ENCODE measurements around the gene MYOM1.

Gene MYOM1

GRCh38 chr18:3245853-3246634 is 26.3 kb upstream of the MYOM1 start:
- Histone ChIP-seq H3K27ac (replicated peaks; ENCODE audit: low read length) (no peak overlapping the region), H2BK12ac (ENCODE audit: low read length) (no peak overlapping the region), H4K91ac (ENCODE audit: low read depth, low read length, poor library complexity) (no peak overlapping the region), H3K9ac (ENCODE audit: low read depth, low read length, poor library complexity) (no peak overlapping the region), H3K79me1 (ENCODE audit: low read depth, low read length) (peaks cover 5% of the 10 kb centered on the region), H2BK15ac (ENCODE audit: low read length) (no peak overlapping the region), H3K4me2 (ENCODE audit: insufficient read depth, low read length, poor library complexity, severe bottlenecking) (peak overlapping the region; percentile 2), H3K4me3 (ENCODE audit: low read length in 2 of 2) (no peak overlapping the region), H3K4me1 (ENCODE audit: control insufficient read depth in 2 of 2, insufficient read depth in 1 of 2, low read depth in 1 of 2, low read length in 2 of 2) (peaks cover 0 to 3% of the 10 kb centered on the region in 2 donors), H3K18ac (ENCODE audit: low read length) (no peak overlapping the region), H3K27me3 (ENCODE audit: control insufficient read depth in 3 of 3, insufficient read depth in 3 of 3, low read depth in 1 of 3, low read length in 3 of 3) (no peaks in the 10 kb centered on the region), H2BK5ac (ENCODE audit: low read length) (no peak overlapping the region), H2AFZ (ENCODE audit: low read length) (peak overlapping the region; percentile 49), H3K4ac (ENCODE audit: low read length) (no peak overlapping the region), H3K14ac (ENCODE audit: low read length) (no peak overlapping the region), H3K36me3 (replicated peaks in 1 of 2; ENCODE audit: control insufficient read depth in 2 of 2, insufficient read depth in 2 of 2, low read length in 2 of 2) (peaks cover 0 to 21% of the 10 kb centered on the region in 2 donors), H3K23ac (ENCODE audit: low read depth, low read length, poor library complexity) (no peak overlapping the region), H2AK5ac (ENCODE audit: low read depth, low read length) (no peak overlapping the region), H4K8ac (ENCODE audit: low read depth, low read length) (no peak overlapping the region), H2BK120ac (ENCODE audit: low read depth, low read length) (no peak overlapping the region), H3K9me3 (replicated peaks in 1 of 2; ENCODE audit: control insufficient read depth in 2 of 2, insufficient read depth in 1 of 2, low read depth in 1 of 2, low read length in 2 of 2) (peaks cover 4 to 19% of the 10 kb centered on the region in 2 donors)
- WGBS, 2 donors (ENCODE audit: extremely low coverage in 2 of 2, insufficient read length in 2 of 2, insufficient replicate concordance in 1 of 2), result 100% methylated on average over 3 of the region's 29 CpGs; no CpG with 5 or more reads in 1 of the 2 donors
- DNase-seq (ENCODE audit: low spot score), result peak; percentile 69

GRCh38 chr18:3245185-3245564 is 25.4 kb upstream of the MYOM1 start:
- Histone ChIP-seq H3K9me3 (replicated peaks in 1 of 2; ENCODE audit: control insufficient read depth in 2 of 2, insufficient read depth in 1 of 2, low read depth in 1 of 2, low read length in 2 of 2) (peaks cover 4 to 19% of the 10 kb centered on the region in 2 donors), H3K27me3 (ENCODE audit: control insufficient read depth in 3 of 3, insufficient read depth in 3 of 3, low read depth in 1 of 3, low read length in 3 of 3) (no peaks in the 10 kb centered on the region), H2BK15ac (ENCODE audit: low read length) (no peak overlapping the region), H2AK5ac (ENCODE audit: low read depth, low read length) (no peak overlapping the region), H2BK5ac (ENCODE audit: low read length) (no peak overlapping the region), H4K8ac (ENCODE audit: low read depth, low read length) (no peak overlapping the region), H2BK12ac (ENCODE audit: low read length) (no peak overlapping the region), H3K4ac (ENCODE audit: low read length) (no peak overlapping the region), H3K27ac (replicated peaks; ENCODE audit: low read length) (no peak overlapping the region), H3K14ac (ENCODE audit: low read length) (no peak overlapping the region), H3K4me1 (ENCODE audit: control insufficient read depth in 2 of 2, insufficient read depth in 1 of 2, low read depth in 1 of 2, low read length in 2 of 2) (peaks cover 0 to 3% of the 10 kb centered on the region in 2 donors), H3K4me2 (ENCODE audit: insufficient read depth, low read length, poor library complexity, severe bottlenecking) (no peak overlapping the region), H3K79me1 (ENCODE audit: low read depth, low read length) (peaks cover 5% of the 10 kb centered on the region), H3K36me3 (replicated peaks in 1 of 2; ENCODE audit: control insufficient read depth in 2 of 2, insufficient read depth in 2 of 2, low read length in 2 of 2) (peaks cover 0 to 12% of the 10 kb centered on the region in 2 donors), H3K23ac (ENCODE audit: low read depth, low read length, poor library complexity) (no peak overlapping the region), H4K91ac (ENCODE audit: low read depth, low read length, poor library complexity) (no peak overlapping the region), H3K4me3 (ENCODE audit: low read length in 2 of 2) (no peak overlapping the region), H3K18ac (ENCODE audit: low read length) (no peak overlapping the region), H3K9ac (ENCODE audit: low read depth, low read length, poor library complexity) (no peak overlapping the region), H2BK120ac (ENCODE audit: low read depth, low read length) (no peak overlapping the region), H2AFZ (ENCODE audit: low read length) (no peak overlapping the region)
- no peak for DNase-seq (ENCODE audit: low spot score)
- WGBS, 2 donors (ENCODE audit: extremely low coverage in 2 of 2, insufficient read length in 2 of 2, insufficient replicate concordance in 1 of 2), result no CpG with 5 or more reads among the region's 1 CpG

- Histone ChIP-seq H3K18ac (ENCODE audit: low read length) (no peak overlapping the region), H3K27me3 (ENCODE audit: control insufficient read depth in 3 of 3, insufficient read depth in 3 of 3, low read depth in 1 of 3, low read length in 3 of 3) (no peaks in the 10 kb centered on the region), H2AK5ac (ENCODE audit: low read depth, low read length) (no peak overlapping the region), H3K4ac (ENCODE audit: low read length) (no peak overlapping the region), H3K9me3 (replicated peaks in 1 of 2; ENCODE audit: control insufficient read depth in 2 of 2, insufficient read depth in 1 of 2, low read depth in 1 of 2, low read length in 2 of 2) (peaks cover 4 to 12% of the 10 kb centered on the region in 2 donors), H2BK15ac (ENCODE audit: low read length) (no peak overlapping the region), H3K4me3 (ENCODE audit: low read length in 2 of 2) (no peak overlapping the region), H3K4me1 (ENCODE audit: control insufficient read depth in 2 of 2, insufficient read depth in 1 of 2, low read depth in 1 of 2, low read length in 2 of 2) (no peaks in the 10 kb centered on the region), H3K79me1 (ENCODE audit: low read depth, low read length) (no peaks in the 10 kb centered on the region), H3K27ac (replicated peaks; ENCODE audit: low read length) (no peak overlapping the region), H3K9ac (ENCODE audit: low read depth, low read length, poor library complexity) (no peak overlapping the region), H3K4me2 (ENCODE audit: insufficient read depth, low read length, poor library complexity, severe bottlenecking) (no peak overlapping the region), H4K91ac (ENCODE audit: low read depth, low read length, poor library complexity) (no peak overlapping the region), H3K23ac (ENCODE audit: low read depth, low read length, poor library complexity) (no peak overlapping the region), H2AFZ (ENCODE audit: low read length) (no peak overlapping the region), H2BK5ac (ENCODE audit: low read length) (no peak overlapping the region), H2BK120ac (ENCODE audit: low read depth, low read length) (no peak overlapping the region), H3K14ac (ENCODE audit: low read length) (no peak overlapping the region), H2BK12ac (ENCODE audit: low read length) (no peak overlapping the region), H3K36me3 (replicated peaks in 1 of 2; ENCODE audit: control insufficient read depth in 2 of 2, insufficient read depth in 2 of 2, low read length in 2 of 2) (no peaks in the 10 kb centered on the region), H4K8ac (ENCODE audit: low read depth, low read length) (no peak overlapping the region)
- DNase-seq (ENCODE audit: low spot score), result no peak
- no CpG with 5 or more reads among the region's 2 CpGs for WGBS, 2 donors (ENCODE audit: extremely low coverage in 2 of 2, insufficient read length in 2 of 2, insufficient replicate concordance in 1 of 2)
These were observed 19.0 kb upstream of the MYOM1 start for GRCh38 chr18:3238742-3239141.

GRCh38 chr18:3236470-3236869 is 16.7 kb upstream of the MYOM1 start:
- WGBS, 2 donors (ENCODE audit: extremely low coverage in 2 of 2, insufficient read length in 2 of 2, insufficient replicate concordance in 1 of 2), result no CpG with 5 or more reads among the region's 4 CpGs
- Histone ChIP-seq H3K23ac (ENCODE audit: low read depth, low read length, poor library complexity) (no peak overlapping the region), H3K27me3 (ENCODE audit: control insufficient read depth in 3 of 3, insufficient read depth in 3 of 3, low read depth in 1 of 3, low read length in 3 of 3) (no peaks in the 10 kb centered on the region), H4K8ac (ENCODE audit: low read depth, low read length) (no peak overlapping the region), H2AK5ac (ENCODE audit: low read depth, low read length) (no peak overlapping the region), H3K4me3 (ENCODE audit: low read length in 2 of 2) (no peak overlapping the region), H3K4me2 (ENCODE audit: insufficient read depth, low read length, poor library complexity, severe bottlenecking) (no peak overlapping the region), H2AFZ (ENCODE audit: low read length) (no peak overlapping the region), H2BK120ac (ENCODE audit: low read depth, low read length) (no peak overlapping the region), H3K4ac (ENCODE audit: low read length) (no peak overlapping the region), H3K14ac (ENCODE audit: low read length) (no peak overlapping the region), H3K18ac (ENCODE audit: low read length) (no peak overlapping the region), H3K79me1 (ENCODE audit: low read depth, low read length) (no peaks in the 10 kb centered on the region), H4K91ac (ENCODE audit: low read depth, low read length, poor library complexity) (no peak overlapping the region), H3K27ac (replicated peaks; ENCODE audit: low read length) (no peak overlapping the region), H2BK15ac (ENCODE audit: low read length) (no peak overlapping the region), H3K9me3 (replicated peaks in 1 of 2; ENCODE audit: control insufficient read depth in 2 of 2, insufficient read depth in 1 of 2, low read depth in 1 of 2, low read length in 2 of 2) (peaks cover 2 to 9% of the 10 kb centered on the region in 2 donors), H2BK5ac (ENCODE audit: low read length) (no peak overlapping the region), H3K9ac (ENCODE audit: low read depth, low read length, poor library complexity) (no peak overlapping the region), H2BK12ac (ENCODE audit: low read length) (no peak overlapping the region), H3K4me1 (ENCODE audit: control insufficient read depth in 2 of 2, insufficient read depth in 1 of 2, low read depth in 1 of 2, low read length in 2 of 2) (no peaks in the 10 kb centered on the region), H3K36me3 (replicated peaks in 1 of 2; ENCODE audit: control insufficient read depth in 2 of 2, insufficient read depth in 2 of 2, low read length in 2 of 2) (no peaks in the 10 kb centered on the region)
- no peak for DNase-seq (ENCODE audit: low spot score)
